Islet precursor cell (in vitro differentiated cells): ENCODE data around the gene DGUOK.
A peak's percentile ranks its signal among the peaks of the same experiment; 100 is the strongest.

ENCODE experiments used
- DNase-seq: peaks from one replicate; pipeline ENCODE4 v3.0.0-alpha.2; 2018

Gene DGUOK

DNA sequence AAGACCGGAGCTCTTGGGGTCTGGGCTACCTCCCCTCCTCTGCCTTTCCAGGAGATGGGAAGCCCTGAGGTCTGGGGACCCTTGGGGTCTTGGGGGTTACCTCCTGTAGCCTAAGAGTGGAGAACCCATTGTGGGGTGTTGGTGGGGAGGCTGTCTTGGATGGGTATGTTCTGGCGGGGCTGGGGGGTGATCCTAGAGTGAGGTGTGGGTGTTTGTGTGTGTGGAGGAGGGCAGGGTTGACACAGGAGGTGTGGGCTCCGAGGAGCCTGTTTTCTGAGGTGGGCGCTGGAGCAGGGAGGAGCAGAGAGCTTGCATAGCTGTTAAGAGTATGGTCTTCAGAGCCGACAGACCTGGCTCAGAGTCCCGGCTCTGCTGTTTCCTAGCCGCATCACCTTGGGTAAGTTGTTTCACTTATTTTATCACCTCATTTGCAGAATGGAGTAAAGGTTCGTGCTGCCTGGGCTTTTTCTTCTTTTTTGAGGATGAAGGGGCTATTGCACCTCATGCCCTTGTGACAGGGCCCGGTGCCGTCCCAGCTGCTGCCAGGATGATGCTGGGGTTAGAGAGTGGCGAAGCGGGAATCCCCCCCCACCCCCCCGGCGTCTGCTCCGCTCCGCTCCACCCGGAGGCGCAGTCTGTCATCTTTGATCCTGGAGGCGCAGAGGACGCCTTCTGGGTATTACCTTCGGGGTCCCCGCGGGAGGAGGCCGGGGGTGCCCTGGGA is 75.3 kb downstream of the DGUOK start:
- peak; percentile 56 for DNase-seq

DNA sequence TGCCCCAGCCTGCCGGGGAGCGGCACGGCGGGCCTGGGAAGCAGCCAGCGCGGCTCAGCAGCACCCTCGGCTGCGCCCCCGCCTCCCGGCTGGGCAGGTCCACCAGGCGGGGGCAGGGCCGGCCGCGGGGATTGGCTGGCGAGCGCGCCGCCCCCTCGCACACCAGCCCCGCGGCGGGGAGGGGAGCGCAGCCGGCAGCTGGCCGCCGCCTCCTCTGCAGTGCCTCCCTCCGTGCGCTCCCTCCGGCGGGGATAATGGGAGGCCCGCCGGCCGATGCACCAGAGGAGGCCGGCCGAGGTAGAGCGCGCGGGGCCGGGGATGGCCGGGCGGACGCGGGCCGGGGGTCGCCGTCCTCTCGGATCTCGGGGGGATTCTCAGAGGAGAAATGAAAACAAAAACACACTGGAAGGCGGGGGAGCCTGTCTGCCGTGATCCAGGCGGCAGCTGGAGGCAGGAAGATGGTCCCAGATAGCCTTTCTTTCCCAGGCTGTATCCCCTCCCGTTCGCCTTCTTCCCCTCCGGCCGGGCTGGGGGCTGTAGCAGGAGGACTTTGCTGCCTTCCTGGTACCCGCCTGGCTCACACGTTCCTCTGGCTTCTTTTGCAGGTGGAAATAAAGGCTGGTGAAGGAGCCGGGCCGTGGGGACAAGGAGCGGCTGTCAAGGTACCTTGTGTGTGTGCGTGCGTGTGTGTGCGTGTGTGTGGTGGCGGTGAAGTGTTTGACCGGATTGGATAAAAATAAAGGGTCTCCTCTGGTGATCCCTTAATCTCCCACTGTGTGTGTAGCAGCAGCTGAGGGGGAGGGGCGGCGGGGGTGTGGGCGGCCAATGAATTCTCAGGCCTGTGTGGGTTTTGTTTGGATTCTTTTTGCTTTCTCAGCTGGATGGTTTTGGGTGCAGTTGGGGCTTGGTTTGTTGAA is 76.1 kb downstream of the DGUOK start:
- DNase-seq: peak; percentile 91

DNA sequence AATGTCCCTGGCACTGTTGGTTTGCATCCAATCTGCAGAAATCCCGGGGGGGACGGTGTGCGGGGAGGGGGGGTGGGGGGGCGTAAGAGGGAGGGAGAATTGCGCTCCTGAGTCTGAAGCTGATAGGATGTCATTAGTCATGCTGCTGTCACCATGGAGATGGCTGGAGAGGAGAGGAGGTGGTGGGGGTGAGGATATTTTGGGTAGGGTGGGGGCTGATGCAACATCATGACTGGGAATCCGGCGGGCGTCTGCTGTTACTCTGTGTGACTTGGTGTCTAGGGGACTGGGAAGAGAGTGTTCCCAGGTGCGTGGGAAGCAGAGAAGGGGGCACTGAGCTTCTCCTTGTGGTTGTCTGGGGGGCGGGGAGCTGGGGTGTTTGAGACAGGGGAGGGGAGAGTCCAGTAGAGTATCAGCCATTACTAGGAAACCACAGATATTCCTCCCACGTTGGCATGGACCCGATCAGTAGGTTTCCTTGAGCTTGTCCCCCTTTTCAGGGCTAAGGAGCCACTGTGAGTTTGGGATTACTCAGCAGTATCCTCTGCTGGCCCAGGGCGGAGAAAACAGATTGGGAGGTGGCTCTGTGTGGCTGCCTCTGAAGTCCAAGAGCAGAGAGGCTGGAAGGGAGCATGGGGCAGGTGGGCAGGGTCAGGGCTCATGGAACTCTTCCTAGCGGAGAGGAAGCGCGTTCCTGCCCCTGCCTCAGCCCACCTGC is 77.0 kb downstream of the DGUOK start:
- peak; percentile 64 for DNase-seq

DNA sequence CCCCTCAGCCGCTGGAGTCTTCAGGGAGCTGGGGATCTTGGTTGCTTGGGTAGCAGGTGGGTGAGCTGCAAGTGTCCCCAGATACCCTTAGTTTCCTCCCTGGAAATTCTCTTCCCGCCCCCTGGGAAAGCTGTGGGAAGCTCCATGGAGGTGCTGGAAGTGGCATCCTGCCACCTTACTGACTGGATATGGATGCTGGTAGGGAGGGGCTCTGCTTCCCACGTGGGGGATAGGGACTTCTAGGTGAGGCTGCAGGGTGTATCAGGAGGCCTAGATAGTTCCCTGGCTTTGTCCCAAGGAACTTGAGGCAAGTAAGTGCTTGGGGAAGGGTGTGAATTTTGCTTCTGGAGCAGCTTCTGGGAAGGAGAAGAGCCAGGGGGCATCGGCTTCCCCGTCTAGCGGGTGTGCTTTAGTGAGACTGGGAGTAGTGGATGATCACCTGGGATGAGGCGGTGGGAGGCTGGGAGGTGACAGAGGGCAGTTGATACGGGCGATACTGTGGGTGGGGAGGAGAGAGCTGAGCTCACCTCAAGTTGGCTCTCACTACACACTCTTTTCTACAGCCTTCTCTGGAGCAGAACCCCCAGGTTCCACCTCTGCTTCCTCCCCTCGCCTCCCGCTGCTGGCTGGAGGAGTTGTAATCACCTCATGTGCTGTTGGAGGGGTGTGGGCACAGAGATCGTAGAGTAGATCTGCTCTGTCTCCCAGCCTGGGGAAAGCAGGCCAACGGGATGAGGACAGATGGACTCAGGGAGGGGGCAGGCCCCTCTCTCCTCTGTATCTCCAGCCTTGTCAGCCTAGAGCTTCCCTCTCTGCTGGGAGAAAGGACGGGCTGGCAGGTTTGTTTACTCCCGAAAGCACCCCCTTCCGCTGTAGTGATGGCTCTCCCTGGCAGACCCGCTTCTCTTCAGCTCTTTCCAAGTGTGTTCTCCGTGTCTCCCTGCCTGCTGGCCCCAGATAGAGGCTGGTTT is 77.8 kb downstream of the DGUOK start:
- DNase-seq: peak; percentile 42

DNA sequence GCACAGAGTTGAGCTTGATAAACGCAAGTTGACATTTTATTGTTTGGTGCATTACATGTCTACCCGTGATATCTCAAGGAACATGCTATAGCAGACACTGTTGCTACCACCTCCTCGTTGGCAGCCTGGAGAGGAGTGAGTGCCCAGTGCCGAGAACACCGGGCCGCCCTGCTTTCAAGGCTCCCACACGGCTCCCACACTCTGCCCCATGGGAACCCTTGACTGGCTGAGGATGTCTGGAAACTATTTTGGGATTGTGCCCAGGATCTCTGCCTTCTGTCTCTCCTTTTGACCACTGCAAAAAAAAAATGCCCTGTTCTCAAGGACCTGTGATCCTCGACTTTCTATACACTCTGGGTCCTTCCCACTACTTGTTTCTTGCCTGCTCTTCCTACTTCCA is 79.1 kb downstream of the DGUOK start:
- DNase-seq: peak; percentile 32

DNA sequence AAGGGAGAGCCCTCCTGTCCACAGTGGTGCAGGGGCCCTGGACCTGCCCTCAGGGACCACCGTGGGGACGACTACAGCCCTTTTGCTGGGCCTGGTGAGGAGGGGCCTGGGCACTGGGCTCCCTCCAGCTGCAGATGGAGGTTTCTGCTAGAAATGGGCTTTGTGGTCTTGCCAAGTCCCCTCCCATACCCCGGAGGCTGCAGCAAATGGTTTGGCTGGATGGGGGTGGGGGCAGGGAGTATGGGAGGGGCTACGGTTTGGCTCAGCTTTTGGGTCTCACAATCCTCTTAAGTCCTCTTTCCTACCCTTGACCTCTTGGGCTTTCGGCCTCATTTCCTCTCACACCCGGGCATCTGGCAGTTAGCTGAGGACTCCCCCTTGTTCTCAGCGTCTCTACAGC is 79.8 kb downstream of the DGUOK start:
- peak; percentile 55 for DNase-seq

DNA sequence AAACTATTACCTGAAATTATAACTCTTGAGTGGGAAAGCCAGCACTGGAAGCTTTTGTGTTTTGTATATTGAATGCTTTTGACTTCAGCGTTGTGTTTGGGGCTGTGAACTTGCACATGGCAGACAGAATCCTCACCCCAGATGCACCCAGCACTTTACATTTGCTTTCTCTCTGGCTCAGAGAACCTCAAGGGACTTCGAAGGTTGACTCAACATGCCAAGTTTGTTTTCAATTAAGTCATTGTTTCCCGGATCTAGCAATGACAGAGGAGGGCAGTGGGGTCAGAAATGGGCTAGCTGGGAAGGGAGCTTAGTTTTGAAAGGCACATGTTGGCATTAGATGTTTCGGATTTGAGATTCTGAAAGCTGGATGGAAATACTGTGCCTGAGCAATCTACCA is 80.4 kb downstream of the DGUOK start:
- peak; percentile 14 for DNase-seq

DNA sequence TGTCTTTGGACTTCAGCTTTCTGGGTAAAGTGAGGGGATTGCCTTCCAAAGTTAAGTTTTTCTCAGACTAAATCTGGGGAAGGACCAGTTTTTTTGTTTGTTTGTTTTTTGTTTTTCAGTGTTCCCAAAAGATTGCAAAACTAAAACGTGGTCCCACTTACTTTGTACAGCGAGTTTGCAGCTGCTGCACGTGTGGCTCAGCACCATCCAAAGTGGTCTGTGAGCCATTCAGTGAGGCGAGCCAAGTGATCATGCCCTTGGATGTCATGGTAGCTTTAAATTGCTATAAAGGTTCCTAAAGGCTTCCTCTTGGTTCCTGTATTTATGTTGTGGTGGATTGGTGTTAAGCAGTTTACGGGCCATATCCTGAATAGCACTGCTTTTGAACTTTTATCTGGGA is 81.0 kb downstream of the DGUOK start:
- peak; percentile 29 for DNase-seq
